GM12892 (cell line): ENCODE data around the gene HAPLN2.

Experiments used
- POLR2A ChIP-seq: IDR thresholded peaks from 2 replicates; pipeline ENCODE4 v1.6.1; 2011; ENCODE audit warnings: low read depth, low read length, control low read depth
- TAF1 ChIP-seq: IDR thresholded peaks from 2 replicates; pipeline ENCODE4 v1.6.1; 2011; ENCODE audit warnings: low read depth, mild to moderate bottlenecking, control low read depth, low read length, borderline replicate concordance

- TF ChIP-seq POLR2A (no peak), TAF1 (no peak)
Measured at GRCh38 chr1:156669794-156670193, 50.6 kb downstream of the HAPLN2 start.
